Prostate gland (tissue), 2 donors: ENCODE data around the gene CALHM6. TPM values are rescaled to one million over a fixed set of nuclear protein-coding genes. Genes with fewer than 3 reads are reported as not detected.
A peak's percentile ranks its signal among the peaks of the same experiment; 100 is the strongest.

Experiments
- DNase-seq: peaks from one replicate; pipeline ENCODE4 v3.0.0-alpha.2; 2019; ENCODE audit warnings: low spot score
- H3K27ac ChIP-seq, 2 donors: fragments of 200-600 bp; sonication (generic); 2 replicates each; pipeline ENCODE4 v1.5.1; 2017 to 2019
- H3K27me3 ChIP-seq: fragments of 200-600 bp; sonication (generic); replicated peaks from 2 replicates; pipeline ENCODE4 v1.5.1; 2019; ENCODE audit not compliant: insufficient read depth
- H3K36me3 ChIP-seq, 2 donors: fragments of 200-600 bp; sonication (generic); 1 replicate in 1 of 2; 2 replicates in 1 of 2; pipeline versions ENCODE4 v1.5.1 to v1.8.1; 2017 to 2019
- H3K4me1 ChIP-seq: fragments of 200-600 bp; sonication (generic); replicated peaks from 2 replicates; pipeline ENCODE4 v1.5.1; 2019
- H3K4me3 ChIP-seq, 2 donors: fragments of 200-600 bp; sonication (generic); 2 replicates each; pipeline ENCODE4 v1.5.1; 2017 to 2019
- H3K9me3 ChIP-seq: fragments of 200-600 bp; sonication (generic); 2 replicates; pipeline ENCODE4 v1.5.1; 2017
- POLR2A ChIP-seq: fragments of 450-650 bp; IDR thresholded peaks from one replicate; pipeline ENCODE4 v1.6.1; 2016; ENCODE audit warnings: antibody characterized with exemption, mild to moderate bottlenecking
- POLR2AphosphoS5 ChIP-seq: sonication (generic); formaldehyde crosslinking; IDR thresholded peaks from one replicate; pipeline ENCODE4 v1.6.1; 2017; ENCODE audit warnings: antibody characterized with exemption
- WGBS: methylation state at CpG from one replicate; pipeline ENCODE4 v1.1.5; 2018; 5-methylcytosine and 5-hydroxymethylcytosine counted together
- intact Hi-C: fragments of 100-400 bp; cut with DNase I; formaldehyde crosslinking; loops from one replicate; pipeline ENCODE4 v1.14.2; 2022
- total RNA-seq, 2 donors: library from RNA; depleted of rRNA; stranded (reverse); fragments of >200 nt; gene quantifications; one replicate each; pipeline ENCODE4 v1.1.0, GENCODE V29; 2016
- TF ChIP-seq, protein P1 (sequence below), 4 experiments: fragments of 200-600 bp in 2 of 4; fragments of 450-650 bp in 2 of 4; sonication (generic) in 2 of 4; IDR thresholded peaks; 1 replicate in 3 of 4; 2 replicates in 1 of 4; pipeline ENCODE4 v1.5.1; 2016 to 2019; ENCODE audit warnings: antibody characterized with exemption in 4 of 4, mild to moderate bottlenecking in 2 of 4, moderate library complexity in 2 of 4

CALHM6 gene
- total RNA-seq, 2 donors from 2014 or later, result 6.3 to 6.7 TPM

DNA sequence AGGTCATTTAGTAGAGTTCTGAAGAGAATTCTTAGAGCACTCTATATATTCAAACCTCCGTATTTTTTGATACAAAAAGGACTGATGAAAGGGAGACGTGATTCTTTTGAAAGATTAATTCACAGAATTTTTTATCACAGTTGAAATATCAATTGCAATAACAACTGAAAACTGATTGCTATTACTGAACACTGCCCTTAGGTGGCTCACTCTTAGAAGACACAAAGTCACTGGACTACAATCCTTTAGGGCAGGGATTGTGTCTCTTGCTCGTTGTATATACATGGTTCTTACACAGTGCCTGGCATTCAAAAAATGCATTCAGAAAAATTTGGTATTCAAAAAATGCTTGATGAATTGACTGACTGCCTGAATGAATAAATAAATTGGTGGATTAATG is 17.1 kb upstream of the CALHM6 start:
- intact Hi-C loops, result no loop called here
- Histone ChIP-seq H3K4me3 (no peak overlapping the region), H3K9me3 (no peaks in the 10 kb centered on the region), H3K36me3 (no peaks in the 10 kb centered on the region), H3K27ac (no peak overlapping the region), H3K4me1 (no peaks in the 10 kb centered on the region), H3K27me3 (no peaks in the 10 kb centered on the region)
- WGBS, result 28% methylated on average over 3 of the region's 3 CpGs
- no peak for DNase-seq
- TF ChIP-seq, protein P1, sequence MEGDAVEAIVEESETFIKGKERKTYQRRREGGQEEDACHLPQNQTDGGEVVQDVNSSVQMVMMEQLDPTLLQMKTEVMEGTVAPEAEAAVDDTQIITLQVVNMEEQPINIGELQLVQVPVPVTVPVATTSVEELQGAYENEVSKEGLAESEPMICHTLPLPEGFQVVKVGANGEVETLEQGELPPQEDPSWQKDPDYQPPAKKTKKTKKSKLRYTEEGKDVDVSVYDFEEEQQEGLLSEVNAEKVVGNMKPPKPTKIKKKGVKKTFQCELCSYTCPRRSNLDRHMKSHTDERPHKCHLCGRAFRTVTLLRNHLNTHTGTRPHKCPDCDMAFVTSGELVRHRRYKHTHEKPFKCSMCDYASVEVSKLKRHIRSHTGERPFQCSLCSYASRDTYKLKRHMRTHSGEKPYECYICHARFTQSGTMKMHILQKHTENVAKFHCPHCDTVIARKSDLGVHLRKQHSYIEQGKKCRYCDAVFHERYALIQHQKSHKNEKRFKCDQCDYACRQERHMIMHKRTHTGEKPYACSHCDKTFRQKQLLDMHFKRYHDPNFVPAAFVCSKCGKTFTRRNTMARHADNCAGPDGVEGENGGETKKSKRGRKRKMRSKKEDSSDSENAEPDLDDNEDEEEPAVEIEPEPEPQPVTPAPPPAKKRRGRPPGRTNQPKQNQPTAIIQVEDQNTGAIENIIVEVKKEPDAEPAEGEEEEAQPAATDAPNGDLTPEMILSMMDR (IDR thresholded peaks at IDR 0.05), result peak in 2 of 4 experiments; percentile 34 to 39
- no peak for TF ChIP-seq POLR2AphosphoS5

DNA sequence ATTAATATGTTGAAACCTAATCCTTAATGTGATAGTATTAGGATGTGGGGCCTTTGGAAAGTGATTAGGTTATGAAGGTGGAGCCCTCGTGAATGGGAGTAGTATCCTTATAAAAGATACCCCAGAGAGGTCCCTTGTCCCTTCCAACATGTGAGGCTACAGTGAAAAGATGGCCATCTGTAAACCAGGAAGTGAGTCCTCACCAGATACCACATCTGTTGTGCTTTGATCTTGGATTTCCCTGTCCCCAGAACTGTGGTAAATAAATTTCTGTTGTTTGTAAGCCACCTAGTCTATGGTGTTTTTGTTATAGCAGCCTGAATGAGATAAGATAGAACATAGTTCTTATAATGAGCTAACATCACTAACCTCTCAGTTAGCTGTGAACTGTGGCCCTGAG is 16.6 kb upstream of the CALHM6 start:
- H3K4me1 ChIP-seq, result no peaks in the 10 kb centered on the region
- intact Hi-C loops, result no loop called here
- H3K36me3 ChIP-seq, result no peaks in the 10 kb centered on the region
- no peaks in the 10 kb centered on the region for H3K9me3 ChIP-seq
- 81% methylated on average over 1 of the region's 1 CpG for WGBS
- no peak overlapping the region for H3K4me3 ChIP-seq
- H3K27ac ChIP-seq, result no peak overlapping the region
- no peak for DNase-seq
- no peaks in the 10 kb centered on the region for H3K27me3 ChIP-seq
- no peak for TF ChIP-seq POLR2AphosphoS5
- TF ChIP-seq, protein P1 (IDR thresholded peaks at IDR 0.05), result no peak
- no peak for TF ChIP-seq POLR2A

DNA sequence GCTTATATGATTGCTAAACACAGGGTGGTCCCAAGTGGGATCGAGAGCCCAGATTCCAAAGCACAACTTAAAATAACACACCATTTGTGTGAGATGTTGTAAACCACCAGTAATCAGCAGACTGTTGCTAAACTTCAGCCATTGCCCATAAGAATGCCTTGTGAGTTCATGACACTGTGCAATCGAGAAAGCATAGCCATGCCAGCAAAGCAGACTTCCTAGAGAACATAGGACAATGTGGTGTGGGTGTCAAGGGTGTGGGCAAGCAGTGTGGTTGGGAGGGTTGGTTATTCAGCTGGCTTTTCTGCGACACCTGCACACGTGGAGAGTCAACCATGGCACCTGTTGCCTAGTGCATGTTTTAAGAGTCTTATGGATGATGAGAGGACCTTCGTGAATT is 16.1 kb upstream of the CALHM6 start:
- Histone ChIP-seq H3K27ac (no peak overlapping the region), H3K4me1 (no peaks in the 10 kb centered on the region), H3K36me3 (no peaks in the 10 kb centered on the region), H3K9me3 (no peaks in the 10 kb centered on the region), H3K27me3 (no peaks in the 10 kb centered on the region), H3K4me3 (no peak overlapping the region)
- DNase-seq, result no peak
- 80% methylated on average over 5 of the region's 5 CpGs for WGBS
- intact Hi-C loops, result loop anchor here (5.0 kb wide), 1 partner anchor 158 kb away; no protein-coding TSS in a partner anchor
- TF ChIP-seq, protein P1 (IDR thresholded peaks at IDR 0.05), result no peak
- no peak for TF ChIP-seq POLR2A

DNA sequence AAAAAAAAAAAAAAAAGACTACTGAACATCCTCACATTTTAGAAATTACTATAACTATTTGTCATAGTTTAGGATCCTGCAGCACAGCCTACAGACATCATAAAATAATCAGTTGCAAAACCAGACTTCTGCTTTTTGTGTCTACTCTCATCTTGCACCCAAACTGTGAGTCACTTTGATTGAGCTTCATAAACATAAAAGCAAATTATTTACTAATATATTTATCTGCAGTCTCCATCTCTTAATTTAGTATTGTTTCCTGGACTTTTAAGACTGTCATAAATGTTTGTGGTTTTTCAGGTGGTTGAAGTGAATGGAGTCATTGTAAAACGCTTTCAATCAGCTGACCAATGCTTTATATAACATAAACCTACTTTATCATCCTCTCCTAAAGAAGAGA is 14.8 kb upstream of the CALHM6 start:
- WGBS, result 66% methylated on average over 1 of the region's 1 CpG

DNA sequence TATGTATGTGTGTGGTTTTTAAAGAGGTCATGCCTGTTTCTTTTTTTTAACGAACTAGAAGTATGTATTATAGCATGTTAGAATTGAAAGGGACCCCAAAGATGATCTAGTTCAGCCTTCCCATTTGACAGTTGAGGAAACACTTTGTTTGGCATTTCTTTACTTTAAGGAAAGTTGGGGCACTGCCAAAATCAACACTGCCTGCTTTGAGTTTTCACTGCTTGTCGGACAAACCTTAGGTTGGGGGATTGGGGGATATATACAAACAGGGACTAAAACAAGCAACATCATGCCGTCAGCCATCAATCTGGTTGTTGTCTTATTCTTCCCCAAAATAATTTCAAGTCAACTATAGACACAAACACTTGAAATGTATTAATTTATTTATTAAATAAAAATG is 14.1 kb upstream of the CALHM6 start:
- Histone ChIP-seq H3K9me3 (no peaks in the 10 kb centered on the region), H3K27me3 (no peaks in the 10 kb centered on the region), H3K4me3 (no peak overlapping the region), H3K27ac (no peak overlapping the region), H3K36me3 (no peaks in the 10 kb centered on the region), H3K4me1 (no peaks in the 10 kb centered on the region)
- TF ChIP-seq POLR2AphosphoS5, result no peak
- TF ChIP-seq, protein P1 (IDR thresholded peaks at IDR 0.05), result no peak
- TF ChIP-seq POLR2A, result no peak
- 37% methylated on average over 3 of the region's 3 CpGs for WGBS
- DNase-seq, result no peak
- intact Hi-C loops, result loop anchor here (5.0 kb wide), 1 partner anchor 160 kb away; no protein-coding TSS in a partner anchor

More for the DNA sequence above, 14.8 kb upstream of the CALHM6 start:
- Histone ChIP-seq H3K9me3 (no peaks in the 10 kb centered on the region), H3K4me1 (no peaks in the 10 kb centered on the region), H3K27ac (no peak overlapping the region), H3K27me3 (no peaks in the 10 kb centered on the region), H3K4me3 (no peak overlapping the region), H3K36me3 (no peaks in the 10 kb centered on the region)
- intact Hi-C loops, result loop anchor here (5.0 kb wide), 1 partner anchor 159 kb away; no protein-coding TSS in a partner anchor
- TF ChIP-seq, protein P1 (IDR thresholded peaks at IDR 0.05), result no peak
- no peak for TF ChIP-seq POLR2A
- TF ChIP-seq POLR2AphosphoS5, result no peak
- no peak for DNase-seq
